ENCODE results near the gene CYP2C19. TPM values are rescaled to one million over a fixed set of nuclear protein-coding genes. Genes with fewer than 3 reads are reported as not detected.

CYP2C19 gene
- total RNA-seq (2022) (0.86 and 1.0 TPM in 2 replicates), Bru-seq, nascent RNA (percentile 46 among the genes with signal in this experiment), BruChase-seq, experiment 1, labeled RNA remaining after a 2-hour chase (percentile 50 among the genes with signal in this experiment), BruChase-seq, experiment 2, labeled RNA remaining after a 6-hour chase (percentile 46 among the genes with signal in this experiment)
- long read RNA-seq = 0 reads

GRCh38 chr10:94762393-94762792, at the start of gene CYP2C19:
Gene CYP2C19 (plus strand): TSS chr10:94762681. CDS start chr10:94762706, 25 bp downstream.
- H3K9me3 ChIP-seq = no peaks in the 10 kb centered on the region
- POLR2A ChIA-PET = no interaction called here
- no peak for DNase-seq
- no peaks in the 10 kb centered on the region for H3K4me1 ChIP-seq
- H3K27me3 Mint-ChIP-seq (ENCODE audit: insufficient read depth, unreplicated experiment) = no peaks in the 10 kb centered on the region
- no peak for TF ChIP-seq CTCF (IDR thresholded peaks at IDR 0.05; ENCODE audit: insufficient read depth in 1 of 2, low read depth in 1 of 2, low read length in 1 of 2, severe bottlenecking in 1 of 2, unreplicated experiment in 1 of 2)
- peak within 1 kb of the TSS; percentile 63 for H3K27ac Mint-ChIP-seq (ENCODE audit: unreplicated experiment)
- peaks cover 10% of the 10 kb centered on the region for H3K9me3 Mint-ChIP-seq (ENCODE audit: unreplicated experiment)
- no peaks in the 10 kb centered on the region for H3K4me1 Mint-ChIP-seq (ENCODE audit: low read depth, unreplicated experiment)
- H3K36me3 Mint-ChIP-seq (ENCODE audit: insufficient read depth, unreplicated experiment) = no peaks in the 10 kb centered on the region
- H3K4me3 ChIP-seq (ENCODE audit: low read depth, low read length) = no peak within 1 kb of the TSS
- BruUV-seq (replicated peaks) = no TSS peak
- H3K27me3 ChIP-seq (replicated peaks; ENCODE audit: control insufficient read depth, insufficient read depth, low read length) = no peaks in the 10 kb centered on the region
- no peaks in the 10 kb centered on the region for H3K36me3 ChIP-seq (ENCODE audit: control insufficient read depth, insufficient read depth, low read length)
- no peak within 1 kb of the TSS for H3K4me3 Mint-ChIP-seq (ENCODE audit: unreplicated experiment)
- CTCF ChIA-PET = no interaction called here
- intact Hi-C loops (cut with micrococcal nuclease; ENCODE audit: unreplicated experiment) = no loop called here

GRCh38 chr10:94725871-94726270, 36.6 kb upstream of the CYP2C19 start:
- intact Hi-C loops (cut with micrococcal nuclease; ENCODE audit: unreplicated experiment) = no loop called here
- DNase-seq = no peak
- TF ChIP-seq CTCF (IDR thresholded peaks at IDR 0.05; ENCODE audit: insufficient read depth in 1 of 2, low read depth in 1 of 2, low read length in 1 of 2, severe bottlenecking in 1 of 2, unreplicated experiment in 1 of 2) = no peak
- Mint-ChIP-seq H3K9me3 (ENCODE audit: unreplicated experiment) (no peaks in the 10 kb centered on the region), H3K27ac (ENCODE audit: unreplicated experiment) (no peak overlapping the region), H3K36me3 (ENCODE audit: insufficient read depth, unreplicated experiment) (no peaks in the 10 kb centered on the region), H3K27me3 (ENCODE audit: insufficient read depth, unreplicated experiment) (no peaks in the 10 kb centered on the region), H3K4me1 (ENCODE audit: low read depth, unreplicated experiment) (no peaks in the 10 kb centered on the region), H3K4me3 (ENCODE audit: unreplicated experiment) (no peak overlapping the region)
- no peaks in the 10 kb centered on the region for H3K27me3 ChIP-seq (replicated peaks; ENCODE audit: control insufficient read depth, insufficient read depth, low read length)
- H3K9me3 ChIP-seq = no peaks in the 10 kb centered on the region
- H3K36me3 ChIP-seq (ENCODE audit: control insufficient read depth, insufficient read depth, low read length) = no peaks in the 10 kb centered on the region
- no peaks in the 10 kb centered on the region for H3K4me1 ChIP-seq
- ChIA-PET CTCF (no interaction called here), POLR2A (no interaction called here)
- BruUV-seq (replicated peaks) = no TSS peak
- no peak overlapping the region for H3K4me3 ChIP-seq (ENCODE audit: low read depth, low read length)

GRCh38 chr10:94735197-94735596, 27.3 kb upstream of the CYP2C19 start:
- no peak for DNase-seq
- Histone ChIP-seq H3K36me3 (ENCODE audit: control insufficient read depth, insufficient read depth, low read length) (no peaks in the 10 kb centered on the region), H3K27me3 (replicated peaks; ENCODE audit: control insufficient read depth, insufficient read depth, low read length) (no peaks in the 10 kb centered on the region), H3K9me3 (no peaks in the 10 kb centered on the region), H3K4me1 (no peaks in the 10 kb centered on the region), H3K4me3 (ENCODE audit: low read depth, low read length) (no peak overlapping the region)
- no peak for TF ChIP-seq CTCF (IDR thresholded peaks at IDR 0.05; ENCODE audit: insufficient read depth in 1 of 2, low read depth in 1 of 2, low read length in 1 of 2, severe bottlenecking in 1 of 2, unreplicated experiment in 1 of 2)
- Mint-ChIP-seq H3K36me3 (ENCODE audit: insufficient read depth, unreplicated experiment) (no peaks in the 10 kb centered on the region), H3K9me3 (ENCODE audit: unreplicated experiment) (peaks cover 14% of the 10 kb centered on the region), H3K4me1 (ENCODE audit: low read depth, unreplicated experiment) (no peaks in the 10 kb centered on the region), H3K4me3 (ENCODE audit: unreplicated experiment) (no peak overlapping the region), H3K27ac (ENCODE audit: unreplicated experiment) (no peak overlapping the region), H3K27me3 (ENCODE audit: insufficient read depth, unreplicated experiment) (no peaks in the 10 kb centered on the region)
- no TSS peak for BruUV-seq (replicated peaks)
- ChIA-PET CTCF (no interaction called here), POLR2A (no interaction called here)
- intact Hi-C loops (cut with micrococcal nuclease; ENCODE audit: unreplicated experiment) = no loop called here
